ENCODE results near the gene MAML2.

MAML2 gene

DNA sequence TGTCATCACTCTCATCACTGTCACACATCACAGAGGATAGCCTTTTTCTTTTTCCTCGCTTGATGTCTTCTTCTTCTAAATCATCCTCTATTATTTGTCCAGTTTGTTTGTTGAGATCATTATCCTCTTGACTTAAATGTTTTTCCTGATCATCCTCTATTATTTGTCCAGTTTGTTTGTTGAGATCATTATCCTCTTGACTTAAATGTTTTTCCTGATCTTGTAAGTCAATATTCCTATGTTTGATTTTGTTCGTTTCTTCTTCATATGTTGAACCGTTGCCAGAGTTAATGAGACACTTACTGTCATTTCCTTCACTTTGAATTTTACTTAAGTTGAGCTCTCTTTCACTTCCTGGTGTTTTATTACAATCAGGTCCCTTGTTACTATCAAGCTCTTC, 41.2 kb upstream of the MAML2 start:
- TF ChIP-seq, protein P1, sequence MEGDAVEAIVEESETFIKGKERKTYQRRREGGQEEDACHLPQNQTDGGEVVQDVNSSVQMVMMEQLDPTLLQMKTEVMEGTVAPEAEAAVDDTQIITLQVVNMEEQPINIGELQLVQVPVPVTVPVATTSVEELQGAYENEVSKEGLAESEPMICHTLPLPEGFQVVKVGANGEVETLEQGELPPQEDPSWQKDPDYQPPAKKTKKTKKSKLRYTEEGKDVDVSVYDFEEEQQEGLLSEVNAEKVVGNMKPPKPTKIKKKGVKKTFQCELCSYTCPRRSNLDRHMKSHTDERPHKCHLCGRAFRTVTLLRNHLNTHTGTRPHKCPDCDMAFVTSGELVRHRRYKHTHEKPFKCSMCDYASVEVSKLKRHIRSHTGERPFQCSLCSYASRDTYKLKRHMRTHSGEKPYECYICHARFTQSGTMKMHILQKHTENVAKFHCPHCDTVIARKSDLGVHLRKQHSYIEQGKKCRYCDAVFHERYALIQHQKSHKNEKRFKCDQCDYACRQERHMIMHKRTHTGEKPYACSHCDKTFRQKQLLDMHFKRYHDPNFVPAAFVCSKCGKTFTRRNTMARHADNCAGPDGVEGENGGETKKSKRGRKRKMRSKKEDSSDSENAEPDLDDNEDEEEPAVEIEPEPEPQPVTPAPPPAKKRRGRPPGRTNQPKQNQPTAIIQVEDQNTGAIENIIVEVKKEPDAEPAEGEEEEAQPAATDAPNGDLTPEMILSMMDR (IDR thresholded peaks at IDR 0.05; ENCODE audit: borderline replicate concordance, extremely low read depth, low read length, poor library complexity, severe bottlenecking), result no peak
- TF ChIP-seq EZH2 (IDR thresholded peaks at IDR 0.05; ENCODE audit: borderline replicate concordance, low read depth, low read length, severe bottlenecking), result no peak
- Histone ChIP-seq H3K4me2 (ENCODE audit: insufficient read depth, low read length) (no peak overlapping the region), H3K36me3 (ENCODE audit: insufficient read depth, low read length) (peaks cover 40% of the 10 kb centered on the region), H3K27me3 (ENCODE audit: insufficient read depth, low read length, poor library complexity) (no peaks in the 10 kb centered on the region), H3K4me1 (ENCODE audit: insufficient read depth, low read length) (peaks cover 24% of the 10 kb centered on the region), H3K9ac (ENCODE audit: low read depth, low read length) (no peak overlapping the region), H3K79me2 (ENCODE audit: insufficient read depth, low read length) (peaks cover 27% of the 10 kb centered on the region), H2AFZ (ENCODE audit: low read depth, low read length) (no peak overlapping the region), H3K27ac (ENCODE audit: low read length) (no peak overlapping the region), H4K20me1 (ENCODE audit: insufficient read depth, low read length) (no peaks in the 10 kb centered on the region), H3K9me3 (ENCODE audit: insufficient read depth, low read length, severe bottlenecking) (no peaks in the 10 kb centered on the region), H3K4me3 (ENCODE audit: low read depth in 1 of 2, low read length in 2 of 2) (no peak overlapping the region)
- no peak for DNase-seq
- ATAC-seq (ENCODE audit: insufficient read depth, low read depth), result no peak

DNA sequence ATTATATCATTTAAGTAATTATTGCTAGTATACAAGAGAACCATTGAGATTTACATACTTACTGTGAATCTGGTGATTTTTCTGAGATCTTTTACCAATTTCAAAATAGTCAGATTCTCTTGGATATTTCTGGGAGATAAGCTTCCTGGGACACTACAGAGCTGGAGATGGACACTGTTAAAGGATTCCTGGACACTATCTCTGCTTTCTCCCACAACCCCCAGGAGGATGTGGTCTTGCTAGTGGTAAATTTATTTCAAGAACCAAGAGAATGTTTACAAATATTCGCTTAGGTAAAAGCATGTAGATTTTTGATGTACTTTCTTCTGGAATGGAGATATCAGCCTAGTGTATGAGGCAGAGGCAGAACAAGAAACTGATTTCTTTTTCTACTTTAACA, 33.8 kb upstream of the MAML2 start:
- no peak overlapping the region for H3K4me3 ChIP-seq (ENCODE audit: low read depth in 1 of 2, low read length in 2 of 2)
- H3K9ac ChIP-seq (ENCODE audit: low read depth, low read length), result no peak overlapping the region
- no peak overlapping the region for H3K27ac ChIP-seq (ENCODE audit: low read length)
- no peaks in the 10 kb centered on the region for H3K27me3 ChIP-seq (ENCODE audit: insufficient read depth, low read length, poor library complexity)
- H3K4me2 ChIP-seq (ENCODE audit: insufficient read depth, low read length), result no peak overlapping the region
- TF ChIP-seq EZH2 (IDR thresholded peaks at IDR 0.05; ENCODE audit: borderline replicate concordance, low read depth, low read length, severe bottlenecking), result no peak
- TF ChIP-seq, protein P1 (IDR thresholded peaks at IDR 0.05; ENCODE audit: borderline replicate concordance, extremely low read depth, low read length, poor library complexity, severe bottlenecking), result no peak
- peaks cover 36% of the 10 kb centered on the region; the same call in 1 of the 2 replicates for H3K36me3 ChIP-seq (ENCODE audit: insufficient read depth, low read length)
- no peaks in the 10 kb centered on the region for H3K4me1 ChIP-seq (ENCODE audit: insufficient read depth, low read length)
- no peaks in the 10 kb centered on the region for H3K79me2 ChIP-seq (ENCODE audit: insufficient read depth, low read length)
- ATAC-seq (ENCODE audit: insufficient read depth, low read depth), result no peak
- no peak overlapping the region for H2AFZ ChIP-seq (ENCODE audit: low read depth, low read length)
- H4K20me1 ChIP-seq (ENCODE audit: insufficient read depth, low read length), result no peaks in the 10 kb centered on the region
- no peaks in the 10 kb centered on the region for H3K9me3 ChIP-seq (ENCODE audit: insufficient read depth, low read length, severe bottlenecking)
- DNase-seq, result no peak

DNA sequence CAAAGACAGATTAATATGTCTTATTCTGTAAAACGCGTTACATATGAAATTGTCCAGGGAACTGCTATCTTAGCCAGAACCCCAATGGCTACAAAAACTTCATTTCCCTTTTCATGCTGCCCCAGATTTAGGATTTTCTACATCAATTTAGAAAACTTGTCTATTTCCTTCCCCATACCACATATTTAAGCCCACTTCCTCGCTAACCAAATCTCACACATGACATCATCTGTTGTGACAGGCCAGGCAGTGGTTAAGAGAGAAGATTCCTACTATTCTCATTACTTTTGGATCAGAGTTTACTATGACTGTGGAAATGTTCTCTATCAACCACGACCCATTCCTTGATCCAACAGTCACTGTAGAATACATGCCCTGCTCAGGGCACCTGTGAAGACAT, 30.8 kb upstream of the MAML2 start:
- no peak for ATAC-seq (ENCODE audit: insufficient read depth, low read depth)
- no peak overlapping the region for H3K27ac ChIP-seq (ENCODE audit: low read length)
- TF ChIP-seq, protein P1 (IDR thresholded peaks at IDR 0.05; ENCODE audit: borderline replicate concordance, extremely low read depth, low read length, poor library complexity, severe bottlenecking), result no peak
- no peak for TF ChIP-seq EZH2 (IDR thresholded peaks at IDR 0.05; ENCODE audit: borderline replicate concordance, low read depth, low read length, severe bottlenecking)

DNA sequence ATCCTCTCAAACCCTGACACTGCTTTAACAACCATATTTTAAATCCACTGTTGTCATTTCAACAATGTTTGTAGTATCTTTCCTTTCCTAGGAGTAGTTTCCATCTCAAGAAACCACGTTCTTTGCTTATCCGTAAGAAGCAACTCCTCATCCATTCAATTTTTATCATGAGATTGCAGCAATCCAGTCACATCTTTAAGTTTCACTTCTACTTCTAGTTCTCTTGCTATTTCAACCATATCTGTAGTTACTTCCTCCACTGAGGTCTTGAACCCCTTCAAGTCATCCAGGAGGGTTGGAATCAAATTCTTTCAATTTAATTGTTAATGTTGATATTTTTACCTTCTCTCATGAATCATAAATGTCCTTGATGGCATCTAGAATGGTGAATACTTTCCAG, 24.3 kb upstream of the MAML2 start:
- H3K4me1 ChIP-seq (ENCODE audit: insufficient read depth, low read length), result no peaks in the 10 kb centered on the region
- DNase-seq (no peak), ATAC-seq (ENCODE audit: insufficient read depth, low read depth) (no peak)
- no peak overlapping the region for H2AFZ ChIP-seq (ENCODE audit: low read depth, low read length)
- no peaks in the 10 kb centered on the region for H4K20me1 ChIP-seq (ENCODE audit: insufficient read depth, low read length)
- peaks cover 4% of the 10 kb centered on the region for H3K9me3 ChIP-seq (ENCODE audit: insufficient read depth, low read length, severe bottlenecking)
- no peaks in the 10 kb centered on the region for H3K27me3 ChIP-seq (ENCODE audit: insufficient read depth, low read length, poor library complexity)
- no peak overlapping the region for H3K4me3 ChIP-seq (ENCODE audit: low read depth in 1 of 2, low read length in 2 of 2)
- no peak overlapping the region for H3K27ac ChIP-seq (ENCODE audit: low read length)
- H3K36me3 ChIP-seq (ENCODE audit: insufficient read depth, low read length), result peaks cover 74% of the 10 kb centered on the region
- no peaks in the 10 kb centered on the region for H3K79me2 ChIP-seq (ENCODE audit: insufficient read depth, low read length)
- H3K4me2 ChIP-seq (ENCODE audit: insufficient read depth, low read length), result no peak overlapping the region
- no peak for TF ChIP-seq EZH2 (IDR thresholded peaks at IDR 0.05; ENCODE audit: borderline replicate concordance, low read depth, low read length, severe bottlenecking)
- TF ChIP-seq, protein P1 (IDR thresholded peaks at IDR 0.05; ENCODE audit: borderline replicate concordance, extremely low read depth, low read length, poor library complexity, severe bottlenecking), result no peak
- H3K9ac ChIP-seq (ENCODE audit: low read depth, low read length), result no peak overlapping the region

More for the DNA sequence above, 30.8 kb upstream of the MAML2 start:
- Histone ChIP-seq H3K79me2 (ENCODE audit: insufficient read depth, low read length) (no peaks in the 10 kb centered on the region), H3K4me3 (ENCODE audit: low read depth in 1 of 2, low read length in 2 of 2) (no peak overlapping the region), H3K9me3 (ENCODE audit: insufficient read depth, low read length, severe bottlenecking) (no peaks in the 10 kb centered on the region), H2AFZ (ENCODE audit: low read depth, low read length) (no peak overlapping the region), H3K9ac (ENCODE audit: low read depth, low read length) (no peak overlapping the region), H3K4me2 (ENCODE audit: insufficient read depth, low read length) (no peak overlapping the region), H4K20me1 (ENCODE audit: insufficient read depth, low read length) (no peaks in the 10 kb centered on the region), H3K36me3 (ENCODE audit: insufficient read depth, low read length) (peaks cover 42% of the 10 kb centered on the region), H3K27me3 (ENCODE audit: insufficient read depth, low read length, poor library complexity) (no peaks in the 10 kb centered on the region), H3K4me1 (ENCODE audit: insufficient read depth, low read length) (no peaks in the 10 kb centered on the region)
- no peak for DNase-seq

All from DND-41 (cell line).